ENCODE measurements around the gene LDHD. TPM values are rescaled to one million over a fixed set of nuclear protein-coding genes. Genes with fewer than 3 reads are reported as not detected.

Gene LDHD
- total and polyA plus RNA-seq, 7 donors, result 2.5 to 114 (median 7.6) TPM

DNA sequence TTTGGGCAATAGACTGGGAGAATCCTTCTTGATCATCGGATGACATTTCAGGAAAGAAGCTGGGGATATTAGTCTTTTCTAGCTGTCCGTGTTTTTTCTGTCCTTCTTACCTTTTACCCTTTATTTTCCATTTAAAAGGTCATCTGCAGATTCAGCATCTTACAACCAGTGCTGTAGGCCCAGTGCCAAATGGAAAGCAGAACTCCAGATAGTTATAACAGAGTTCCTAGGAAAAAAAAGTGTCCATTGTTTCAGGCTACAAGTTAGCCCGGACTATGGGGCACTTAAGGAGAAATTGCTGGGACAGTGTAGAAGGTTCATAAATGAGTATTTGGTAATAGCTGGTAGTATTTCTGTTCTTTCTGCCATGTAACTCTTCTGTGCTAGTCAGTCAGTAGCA, 28.4 kb downstream of the LDHD start:
- peak overlapping the region; percentile 74 to 84 (median 82) for H3K27ac ChIP-seq
- no peaks in the 10 kb centered on the region for H3K9me3 ChIP-seq
- H3K4me3 ChIP-seq, result no peak overlapping the region
- peaks cover 0 to 61% (median 55%) of the 10 kb centered on the region in 4 donors for H3K4me1 ChIP-seq
- TF ChIP-seq EP300 (IDR thresholded peaks at IDR 0.05) (no peak), POLR2AphosphoS5 (IDR thresholded peaks at IDR 0.05) (no peak), POLR2A (IDR thresholded peaks at IDR 0.05) (no peak)
- TF ChIP-seq, protein P1, sequence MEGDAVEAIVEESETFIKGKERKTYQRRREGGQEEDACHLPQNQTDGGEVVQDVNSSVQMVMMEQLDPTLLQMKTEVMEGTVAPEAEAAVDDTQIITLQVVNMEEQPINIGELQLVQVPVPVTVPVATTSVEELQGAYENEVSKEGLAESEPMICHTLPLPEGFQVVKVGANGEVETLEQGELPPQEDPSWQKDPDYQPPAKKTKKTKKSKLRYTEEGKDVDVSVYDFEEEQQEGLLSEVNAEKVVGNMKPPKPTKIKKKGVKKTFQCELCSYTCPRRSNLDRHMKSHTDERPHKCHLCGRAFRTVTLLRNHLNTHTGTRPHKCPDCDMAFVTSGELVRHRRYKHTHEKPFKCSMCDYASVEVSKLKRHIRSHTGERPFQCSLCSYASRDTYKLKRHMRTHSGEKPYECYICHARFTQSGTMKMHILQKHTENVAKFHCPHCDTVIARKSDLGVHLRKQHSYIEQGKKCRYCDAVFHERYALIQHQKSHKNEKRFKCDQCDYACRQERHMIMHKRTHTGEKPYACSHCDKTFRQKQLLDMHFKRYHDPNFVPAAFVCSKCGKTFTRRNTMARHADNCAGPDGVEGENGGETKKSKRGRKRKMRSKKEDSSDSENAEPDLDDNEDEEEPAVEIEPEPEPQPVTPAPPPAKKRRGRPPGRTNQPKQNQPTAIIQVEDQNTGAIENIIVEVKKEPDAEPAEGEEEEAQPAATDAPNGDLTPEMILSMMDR (IDR thresholded peaks at IDR 0.05), result no peak
- H3K27me3 ChIP-seq, result no peaks in the 10 kb centered on the region
- no peak for DNase-seq
- H3K36me3 ChIP-seq, result no peaks in the 10 kb centered on the region
- WGBS, 2 donors, result 83 to 85% methylated on average over 3 of the region's 3 CpGs
- intact Hi-C loops (cut with DNase I), result no loop called here

DNA sequence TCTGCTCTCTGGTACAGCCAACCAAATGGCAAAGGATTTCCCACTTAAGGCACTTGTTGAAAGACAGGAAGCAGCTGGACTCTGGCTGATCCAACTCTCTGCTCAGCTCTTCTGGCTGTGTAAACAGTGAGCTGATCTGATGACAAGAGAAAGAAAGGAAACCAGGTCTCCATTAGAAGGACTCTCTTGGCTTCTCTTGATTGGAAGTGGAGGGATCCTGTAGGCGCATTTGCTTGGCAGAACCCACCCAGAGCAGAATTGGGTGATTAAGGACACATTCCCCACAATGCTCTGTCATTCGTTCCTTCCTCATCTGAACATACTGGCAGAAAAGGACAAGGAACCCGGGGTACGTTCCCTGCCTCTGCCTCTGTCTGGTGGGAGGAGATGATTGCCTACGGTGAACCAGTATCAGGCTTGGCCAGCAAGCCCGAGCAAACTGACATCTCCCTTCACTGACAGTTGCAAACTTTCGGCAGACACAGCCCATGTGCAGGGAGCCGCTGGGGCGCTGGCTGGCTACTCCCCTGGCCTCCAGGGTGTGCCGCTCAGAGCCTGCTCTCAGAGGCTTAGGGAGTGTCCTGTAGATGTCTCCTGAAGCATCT, 29.1 kb downstream of the LDHD start:
- WGBS, 2 donors, result 14 to 34% methylated on average over 10 of the region's 10 CpGs
- H3K4me1 ChIP-seq, result peaks cover 0 to 68% (median 56%) of the 10 kb centered on the region in 4 donors

DNA sequence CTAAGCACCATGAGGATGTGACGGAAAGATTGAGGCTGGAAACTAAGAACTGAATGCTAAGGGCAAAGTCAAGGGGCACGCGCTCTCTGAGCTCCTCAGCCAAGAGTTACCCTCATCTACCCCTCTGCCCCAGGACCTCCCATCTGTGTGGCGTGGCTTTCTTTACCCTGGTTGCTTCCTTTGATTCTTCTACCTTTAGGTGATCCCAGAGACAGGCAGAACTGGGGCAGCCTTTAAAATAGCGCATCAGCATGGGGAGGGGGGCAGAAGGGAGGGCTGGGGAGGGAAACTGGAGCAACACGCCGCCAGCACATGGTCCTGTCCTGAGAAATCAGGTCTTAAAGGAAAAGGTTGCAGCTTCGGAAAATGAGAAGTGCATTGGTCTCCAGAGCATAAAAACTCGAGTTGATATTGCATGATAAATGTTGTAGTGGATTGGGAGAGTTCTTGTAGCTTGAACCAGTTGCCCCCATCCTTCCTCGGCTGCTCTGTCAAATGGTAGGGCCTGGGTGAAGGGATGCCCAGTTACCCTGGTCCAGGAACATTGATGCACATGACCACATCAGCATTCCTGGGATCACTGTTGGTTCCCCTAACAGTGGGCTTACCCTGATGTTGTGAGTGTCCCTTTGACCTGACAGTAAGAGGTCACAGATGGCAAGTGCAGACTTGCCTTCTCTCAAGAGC, 29.7 kb downstream of the LDHD start:
- H3K4me3 ChIP-seq, result no peak overlapping the region
- H3K27me3 ChIP-seq, result no peaks in the 10 kb centered on the region
- intact Hi-C loops (cut with DNase I), result no loop called here
- H3K36me3 ChIP-seq, result no peaks in the 10 kb centered on the region
- no peak for DNase-seq
- H3K27ac ChIP-seq, result peak overlapping the region; percentile 74 to 84 (median 82)
- whole genome bisulfite sequencing, 2 donors, result 83 to 89% methylated on average over 10 of the region's 10 CpGs
- TF ChIP-seq POLR2AphosphoS5 (IDR thresholded peaks at IDR 0.05), result no peak
- TF ChIP-seq EP300 (IDR thresholded peaks at IDR 0.05), result no peak
- TF ChIP-seq POLR2A (IDR thresholded peaks at IDR 0.05), result no peak
- TF ChIP-seq, protein P1 (IDR thresholded peaks at IDR 0.05), result no peak
- H3K4me1 ChIP-seq, result peaks cover 0 to 70% (median 59%) of the 10 kb centered on the region in 4 donors
- no peaks in the 10 kb centered on the region for H3K9me3 ChIP-seq

More for the DNA sequence above, 29.1 kb downstream of the LDHD start:
- peak overlapping the region in 1 of 4 donors; percentile 18 for H3K4me3 ChIP-seq
- DNase-seq, result peak; percentile 75
- peak overlapping the region; percentile 74 to 84 (median 82) for H3K27ac ChIP-seq
- intact Hi-C loops (cut with DNase I), result no loop called here
- H3K27me3 ChIP-seq, result no peaks in the 10 kb centered on the region
- TF ChIP-seq POLR2AphosphoS5 (IDR thresholded peaks at IDR 0.05) (peak; percentile 8 to 77 (median 68)), EP300 (IDR thresholded peaks at IDR 0.05) (peak in 1 of 4 donors; percentile 15), POLR2A (IDR thresholded peaks at IDR 0.05) (no peak)
- TF ChIP-seq, protein P1 (IDR thresholded peaks at IDR 0.05), result no peak
- no peaks in the 10 kb centered on the region for H3K9me3 ChIP-seq
- no peaks in the 10 kb centered on the region for H3K36me3 ChIP-seq

DNA sequence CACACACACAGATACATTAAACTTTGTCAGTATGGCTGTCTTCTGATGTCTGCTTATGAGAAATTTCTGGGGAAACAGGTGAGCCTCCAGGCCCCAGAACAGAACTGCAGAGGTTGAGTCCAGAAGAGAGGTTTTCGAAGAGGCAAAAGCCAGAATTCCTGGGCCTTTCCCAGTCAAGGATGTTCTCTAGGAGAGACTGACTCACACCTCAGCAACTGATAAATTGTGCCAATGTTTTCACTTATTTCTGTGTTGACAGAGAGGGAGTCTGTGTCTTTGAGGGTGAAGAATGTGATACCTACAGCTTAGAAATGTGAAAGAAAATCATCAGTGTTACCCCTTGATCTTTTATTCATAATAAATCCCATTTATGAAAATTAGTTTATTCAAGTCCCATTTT, 30.3 kb downstream of the LDHD start:
- H3K27me3 ChIP-seq, result no peaks in the 10 kb centered on the region
- H3K9me3 ChIP-seq, result no peaks in the 10 kb centered on the region
- peak overlapping the region; percentile 74 to 84 (median 82) for H3K27ac ChIP-seq
- no peak for TF ChIP-seq EP300 (IDR thresholded peaks at IDR 0.05)
- TF ChIP-seq, protein P1 (IDR thresholded peaks at IDR 0.05), result no peak
- no peak for TF ChIP-seq POLR2A (IDR thresholded peaks at IDR 0.05)
- TF ChIP-seq POLR2AphosphoS5 (IDR thresholded peaks at IDR 0.05), result no peak
- H3K4me3 ChIP-seq, result no peak overlapping the region
- H3K4me1 ChIP-seq, result peaks cover 0 to 72% (median 64%) of the 10 kb centered on the region in 4 donors
- intact Hi-C loops (cut with DNase I), result no loop called here
- WGBS, 2 donors, result 85 to 97% methylated on average over 1 of the region's 1 CpG
- no peak for DNase-seq
- no peaks in the 10 kb centered on the region for H3K36me3 ChIP-seq
